T47D (cell line): Measurements from ENCODE around the gene GHR.

Experiments used
- DNase-seq, 2 experiments: peaks; one replicate each; pipeline versions ENCODE4 v3.0.0 to v3.0.0-alpha.2; 2011 to 2012; ENCODE audit warnings: low read depth in 1 of 2, low spot score in 1 of 2
- JUND ChIP-seq: IDR thresholded peaks from 2 replicates; pipeline ENCODE4 v1.6.1; 2012; ENCODE audit warnings: low read depth
- in situ Hi-C: cut with HindIII; loops from 2 replicates; pipeline ENCODE4 v1.10.0; 2016; ENCODE audit warnings: low sequenced_read_pairs, low pct_unique_long_range_greater_than_20kb

Gene GHR

DNA sequence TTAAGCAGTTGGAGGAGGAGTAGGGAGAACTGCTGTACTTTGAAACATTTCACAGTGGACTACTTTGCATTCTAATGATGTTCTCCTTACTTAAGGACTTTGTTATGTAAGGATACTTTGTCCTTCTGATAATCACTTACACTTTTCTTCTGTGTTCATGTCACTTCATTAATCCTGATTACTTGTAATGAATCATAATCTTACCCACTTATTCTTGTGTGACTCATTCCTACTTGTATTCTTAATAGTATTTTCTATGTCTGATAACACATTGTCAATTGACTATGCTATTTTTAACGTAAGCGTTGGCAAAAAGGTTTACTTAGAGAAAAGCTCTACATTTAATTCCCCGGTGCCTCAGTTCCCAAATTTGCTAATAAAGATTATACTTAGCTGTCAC lies 63.8 kb downstream of the GHR start:
- no peak for TF ChIP-seq JUND
- in situ Hi-C loops = no loop called here
- no peak for DNase-seq

DNA sequence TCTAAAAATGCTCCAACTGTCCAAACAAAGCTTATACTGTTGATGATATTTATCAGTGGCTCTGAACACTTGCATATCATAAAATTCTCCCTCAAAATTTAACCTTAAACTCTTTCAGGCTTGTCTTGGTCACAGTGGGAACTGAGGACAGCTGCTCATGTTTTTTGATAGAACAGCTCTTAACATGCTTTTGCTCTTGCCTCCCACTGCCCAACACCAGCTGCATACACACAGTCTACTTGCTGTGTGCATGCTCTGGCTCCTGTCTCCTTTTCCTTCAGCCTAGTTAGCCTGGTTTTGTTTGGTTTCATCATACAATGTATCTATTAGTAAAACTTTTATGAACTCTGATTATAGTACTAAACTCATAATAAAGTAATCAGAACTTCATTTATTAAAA lies 64.6 kb downstream of the GHR start:
- in situ Hi-C loops = no loop called here
- no peak for DNase-seq
- no peak for TF ChIP-seq JUND

DNA sequence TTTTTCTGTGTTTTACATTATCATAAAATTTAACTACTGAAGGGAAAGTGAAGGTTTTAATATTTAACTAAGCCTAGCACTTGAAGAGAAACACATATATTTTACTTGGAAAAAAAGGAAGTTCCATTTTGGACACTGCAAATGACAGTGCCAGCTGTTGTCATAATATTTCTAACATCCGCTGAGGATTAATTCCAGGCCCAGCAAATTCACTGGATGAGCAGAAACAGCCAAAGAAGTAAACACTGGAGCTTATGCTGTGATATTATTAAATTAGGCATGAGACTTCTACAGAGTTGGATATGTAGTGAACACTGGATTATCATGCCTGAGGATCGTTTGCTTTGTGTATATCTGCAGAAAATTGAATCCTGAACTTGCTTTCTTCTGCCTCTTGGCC lies 67.6 kb downstream of the GHR start:
- no peak for DNase-seq
- no peak for TF ChIP-seq JUND
- in situ Hi-C loops = no loop called here

DNA sequence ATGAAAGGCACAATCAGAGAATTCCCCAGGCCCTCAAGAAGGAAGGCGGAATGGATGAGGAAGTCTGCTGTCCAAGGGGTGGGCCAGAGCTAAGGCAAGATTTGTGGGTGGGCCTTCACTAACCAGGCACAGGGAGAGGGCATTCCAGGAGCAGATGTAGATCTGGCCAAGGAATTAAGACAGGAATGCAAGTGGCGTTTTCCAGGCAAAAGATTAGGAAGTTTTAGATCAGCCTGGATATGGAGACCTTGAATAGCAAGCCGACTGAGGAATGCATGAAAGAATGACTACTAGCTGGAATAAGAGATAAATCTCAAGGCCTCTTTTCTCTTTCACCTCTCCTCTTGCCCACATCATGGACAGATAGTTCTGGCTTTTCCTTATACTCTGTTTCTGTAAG lies 68.5 kb downstream of the GHR start:
- TF ChIP-seq JUND = no peak
- no peak for DNase-seq
- in situ Hi-C loops = no loop called here

DNA sequence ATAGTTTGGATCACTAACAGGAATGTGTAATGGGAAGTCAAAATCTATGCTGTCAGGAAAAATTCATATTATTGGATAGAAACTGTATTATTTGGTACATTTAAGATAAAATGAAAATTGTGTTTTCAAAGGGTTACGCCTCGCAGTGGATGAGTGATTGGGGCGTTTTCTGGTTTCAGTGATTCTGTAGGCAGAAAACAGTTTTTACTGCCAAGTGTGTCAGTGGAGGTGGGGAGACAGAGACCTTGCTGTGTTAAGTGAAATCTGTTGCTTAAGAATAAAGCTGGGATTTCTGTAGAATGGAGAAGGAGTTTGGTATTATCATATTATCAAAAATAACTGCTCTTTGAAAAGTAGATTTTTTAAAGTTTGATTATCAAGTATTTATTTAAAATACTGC lies 69.7 kb downstream of the GHR start:
- in situ Hi-C loops = no loop called here
- no peak for DNase-seq
- TF ChIP-seq JUND = no peak

DNA sequence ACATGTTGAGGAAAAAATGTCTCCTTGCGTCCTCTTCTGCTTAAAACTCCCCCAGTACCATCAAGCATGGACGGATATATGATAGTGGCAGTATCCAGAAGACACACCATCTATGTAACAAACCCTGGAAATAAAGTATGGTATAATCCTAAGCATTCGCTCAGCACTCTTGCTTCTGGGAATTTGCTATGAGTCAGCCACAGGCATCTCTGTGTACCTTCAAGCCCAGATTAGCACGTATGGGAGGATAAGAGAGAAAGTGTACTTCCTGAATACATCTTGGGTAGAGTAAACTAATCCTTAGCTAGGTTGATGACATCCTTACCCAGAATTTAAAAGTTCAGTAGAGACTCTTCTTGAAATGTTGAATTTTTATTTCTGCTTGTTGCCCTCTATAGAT lies 71.2 kb downstream of the GHR start:
- in situ Hi-C loops = no loop called here
- no peak for TF ChIP-seq JUND
- no peak for DNase-seq

DNA sequence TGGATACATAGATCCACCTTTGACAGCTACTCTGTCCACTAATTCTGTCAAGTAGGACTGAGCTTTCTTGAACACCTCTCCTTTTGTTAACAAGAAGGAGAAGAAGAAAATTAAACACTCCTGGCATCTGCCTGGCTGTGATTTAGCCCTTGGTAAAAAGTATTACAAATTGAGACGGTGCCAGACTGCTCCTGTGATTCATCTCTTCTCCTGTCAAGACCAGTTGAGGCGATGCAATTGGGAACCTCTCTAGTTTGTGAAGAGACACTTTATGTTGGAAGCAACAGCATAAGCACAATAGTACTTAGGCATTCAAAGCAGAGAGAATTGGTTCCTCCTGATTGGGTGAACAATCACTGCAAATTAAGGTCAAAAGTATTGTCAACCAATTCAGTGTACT lies 72.7 kb downstream of the GHR start:
- no peak for TF ChIP-seq JUND
- in situ Hi-C loops = no loop called here
- no peak for DNase-seq

DNA sequence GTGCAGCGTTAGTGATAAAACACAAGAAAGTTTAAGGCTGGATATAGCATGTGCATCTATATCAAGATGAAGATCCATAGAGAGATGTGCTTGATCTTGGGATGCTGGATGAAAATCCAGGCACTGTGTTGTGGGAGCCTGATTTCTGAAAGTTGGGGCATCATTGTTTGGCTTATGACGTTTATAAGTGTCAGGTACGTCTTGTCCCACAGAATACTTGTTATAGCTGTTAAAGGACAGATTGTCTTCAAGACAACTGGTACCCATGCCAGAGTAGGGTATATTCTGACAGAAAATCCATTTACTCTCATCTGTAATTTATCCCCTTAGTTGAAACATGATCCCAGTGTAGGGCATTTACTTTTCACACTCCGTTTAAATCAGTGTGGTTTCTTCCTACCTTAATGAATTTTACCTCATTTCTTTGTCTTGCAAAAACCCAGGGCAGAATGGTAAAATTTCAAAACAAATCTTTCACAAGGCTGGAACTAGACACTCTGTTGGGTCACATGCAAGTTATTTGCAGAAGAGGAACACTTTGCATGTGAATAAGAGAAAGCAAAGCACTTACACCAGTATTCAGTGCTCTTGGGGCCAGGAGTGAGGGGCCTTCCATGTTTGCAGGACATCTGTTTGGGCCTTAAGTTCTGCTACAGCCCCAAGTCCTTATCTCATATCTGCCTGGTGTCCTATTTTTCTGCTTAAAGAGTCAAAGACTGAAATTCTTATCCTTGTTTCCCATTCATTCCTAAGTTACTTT lies 73.3 kb downstream of the GHR start:
- in situ Hi-C loops = no loop called here

DNA sequence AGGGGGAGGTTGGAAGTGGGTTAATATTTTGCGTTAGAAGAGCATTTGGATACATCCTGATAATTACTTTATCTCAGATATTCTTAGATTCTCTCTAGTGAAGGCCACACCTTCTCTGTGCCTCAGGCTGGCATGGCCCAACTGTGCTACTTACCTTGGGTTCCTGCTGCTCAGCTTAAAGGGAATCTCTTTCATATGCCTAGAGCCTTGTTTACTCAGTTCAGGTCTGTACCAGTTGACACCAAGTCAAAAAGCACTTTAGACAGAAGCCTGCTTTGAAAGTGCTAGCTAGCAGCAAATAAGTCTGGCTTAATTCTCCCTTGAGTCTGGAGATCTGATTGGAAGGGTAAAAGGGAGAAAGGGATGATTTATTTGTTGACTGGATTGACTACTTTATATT lies 74.8 kb downstream of the GHR start:
- TF ChIP-seq JUND = no peak
- in situ Hi-C loops = no loop called here
- no peak for DNase-seq

More for the DNA sequence above, 73.3 kb downstream of the GHR start:
- DNase-seq = no peak
- no peak for TF ChIP-seq JUND

DNA sequence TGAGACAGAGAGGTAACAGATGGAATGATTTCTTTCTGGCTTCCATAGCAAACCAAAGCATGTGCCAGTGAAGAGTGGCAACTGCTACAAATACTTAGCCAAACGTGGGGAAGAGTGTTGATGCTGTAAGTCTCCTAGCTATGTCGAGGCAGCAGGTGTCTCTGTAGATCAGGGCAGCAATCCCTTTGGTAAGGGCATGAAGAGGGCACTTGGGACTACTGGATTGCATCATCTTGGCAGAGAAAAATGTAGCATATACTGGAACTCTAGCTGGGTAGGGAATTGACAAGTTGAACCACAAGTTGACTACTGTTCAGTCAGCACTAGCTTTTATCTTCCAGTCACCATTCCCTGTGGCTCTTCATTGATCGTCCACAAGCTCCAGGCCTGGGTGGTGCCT lies 75.8 kb downstream of the GHR start:
- DNase-seq = peak in 1 of 2 experiments; percentile 35
- in situ Hi-C loops = no loop called here
- TF ChIP-seq JUND = no peak

DNA sequence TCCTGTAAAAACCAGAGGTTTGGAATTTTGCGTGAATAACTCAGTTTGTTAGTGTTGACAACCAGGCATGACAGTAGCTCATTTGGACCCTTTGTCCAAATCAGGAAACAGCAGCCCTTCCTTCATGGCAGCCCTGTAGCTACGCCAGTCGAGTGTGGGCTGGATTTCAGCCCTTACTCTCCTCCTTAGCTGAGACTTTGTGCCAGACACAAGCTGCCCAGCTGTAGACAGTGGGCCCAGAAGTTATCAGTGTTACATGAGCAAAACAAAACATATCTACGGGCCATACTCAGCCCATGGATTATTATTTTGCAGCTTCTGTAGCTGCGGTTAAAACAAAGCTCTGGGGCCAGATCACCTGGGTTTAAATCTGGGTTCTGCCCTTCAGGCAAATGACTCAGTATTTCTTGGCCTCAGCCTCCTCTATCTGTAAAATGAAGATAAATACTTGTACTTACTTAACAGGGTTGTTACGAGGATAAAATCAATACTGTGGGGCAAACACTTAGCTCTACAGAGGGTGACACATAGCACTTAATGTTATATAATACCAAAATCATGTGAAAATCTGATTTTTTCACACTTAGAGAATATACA lies 76.9 kb downstream of the GHR start:
- no peak; the same call in 1 of the 2 replicates for TF ChIP-seq JUND
- in situ Hi-C loops = no loop called here
- no peak for DNase-seq

DNA sequence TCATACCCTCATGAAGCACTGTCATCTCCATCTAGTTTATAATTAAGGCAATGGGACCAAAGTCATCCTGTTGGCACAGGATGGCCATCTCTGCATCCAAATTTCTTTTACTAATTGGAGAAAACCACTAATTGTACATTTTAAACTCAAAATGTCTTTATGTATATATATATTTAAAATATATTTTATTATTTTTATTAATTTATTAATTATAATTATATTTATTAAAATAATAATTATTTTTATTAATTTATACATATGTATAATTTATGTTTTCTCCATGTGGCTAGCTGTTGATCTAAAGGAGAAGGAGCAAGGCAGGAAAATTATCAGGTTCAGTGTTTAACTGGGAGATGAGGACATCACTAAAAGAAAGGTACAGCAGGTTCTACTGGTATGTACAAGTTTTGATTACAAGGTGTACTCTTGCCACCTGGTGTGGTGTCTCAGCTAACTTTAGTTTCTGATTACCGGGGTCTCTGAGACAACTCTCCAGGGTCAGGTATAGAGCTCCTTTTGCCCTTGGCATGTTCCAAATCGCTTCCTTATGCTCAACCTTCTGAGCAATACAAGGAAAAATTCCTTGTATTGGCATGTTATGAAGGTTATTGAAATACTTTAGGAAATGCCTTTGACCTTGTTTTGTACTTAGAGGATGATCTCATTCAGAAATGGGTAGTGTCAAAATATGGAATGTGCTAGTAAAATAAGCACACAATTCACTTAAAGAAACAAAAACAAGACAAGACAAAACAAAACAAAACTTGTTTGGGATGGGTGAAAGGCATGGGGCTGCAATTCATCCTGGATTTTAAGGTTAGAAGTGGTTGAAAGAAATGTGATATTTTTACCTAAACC lies 79.6 kb downstream of the GHR start:
- TF ChIP-seq JUND = 0 out of 2 replicates have a peak, but pooled peaks have one; percentile 9
- in situ Hi-C loops = no loop called here
- DNase-seq = peak in 1 of 2 experiments; percentile 39

DNA sequence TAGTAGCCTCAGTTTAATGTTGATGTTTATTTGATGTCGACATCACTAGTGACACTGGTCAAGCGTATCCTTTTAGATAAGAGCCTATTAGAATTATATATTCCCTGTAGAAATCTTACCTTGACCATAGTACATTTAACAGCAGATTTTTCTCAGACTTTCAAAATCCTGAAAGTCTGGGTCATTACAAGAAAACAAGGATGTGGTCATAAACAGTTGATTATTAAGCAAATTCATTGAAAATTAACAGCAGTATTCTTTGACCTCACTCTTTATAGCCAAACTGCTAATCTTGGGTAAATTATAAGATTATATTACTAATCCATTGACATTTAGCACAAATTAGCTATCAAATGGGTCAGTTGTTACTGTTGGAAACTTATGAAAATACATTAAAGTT lies 83.4 kb downstream of the GHR start:
- TF ChIP-seq JUND = no peak
- in situ Hi-C loops = no loop called here
- no peak for DNase-seq
